GM19438 (cell line): ENCODE measurements around the gene PNMA1.

ENCODE experiments used
- ATAC-seq: cut with Tn5 transposase; IDR thresholded peaks from one replicate; pipeline ENCODE4 v1.9.1; 2021; ENCODE audit warnings: low read depth; ENCODE audit not compliant: unreplicated experiment

The PNMA1 gene

GRCh38 chr14:73678698-73679097 lies 35.5 kb downstream of the PNMA1 start:
- ATAC-seq = no peak

GRCh38 chr14:73674986-73675385 lies 39.2 kb downstream of the PNMA1 start:
- no peak for ATAC-seq

- ATAC-seq = no peak
These were observed 46.3 kb downstream of the PNMA1 start for GRCh38 chr14:73667854-73668253.

- no peak for ATAC-seq
These were observed 47.6 kb downstream of the PNMA1 start for GRCh38 chr14:73666583-73666982.

- ATAC-seq = no peak
These were observed 49.1 kb downstream of the PNMA1 start for GRCh38 chr14:73665130-73665529.

GRCh38 chr14:73663548-73664212 lies 50.5 kb downstream of the PNMA1 start:
- ATAC-seq = no peak

GRCh38 chr14:73662487-73662943 lies 51.7 kb downstream of the PNMA1 start:
- no peak for ATAC-seq

GRCh38 chr14:73661872-73662271 lies 52.3 kb downstream of the PNMA1 start:
- no peak for ATAC-seq
